ENCODE measurements around the gene TMEM115. TPM values are rescaled to one million over a fixed set of nuclear protein-coding genes. Genes with fewer than 3 reads are reported as not detected.

The TMEM115 gene
- total and polyA plus RNA-seq, 9 of the 15 experiments (the other 6 are each of a cell fraction or from before 2014, with no cell fraction given): 1.6 to 26.9 (median 14.1) TPM

- CTCF ChIA-PET (ENCODE audit: low intra/inter-chr PET ratio): interaction anchor here (0.7 to 1.3 kb wide), 2 partner anchors 197 to 230 kb away, joined by 3 to 4 read pairs; no protein-coding TSS in a partner anchor
- H3K9me3 ChIP-seq (replicated peaks; ENCODE audit: control insufficient read depth, insufficient read depth, low read depth, low read length): no peaks in the 10 kb centered on the region; the same call in 1 of the 2 replicates
- H4K20me1 ChIP-seq (replicated peaks; ENCODE audit: control insufficient read depth, insufficient read depth, low read length): no peaks in the 10 kb centered on the region
- DNase-seq (ENCODE audit: extremely low read depth in 1 of 4, low spot score in 3 of 4) (peak; percentile 61 to 78 (median 69)), ATAC-seq (peak; percentile 38; the same call in 2 of the 3 replicates), FAIRE-seq (no peak)
- no peak within 1 kb of the TSS for H3K4me3 ChIP-seq
- intact Hi-C loops (cut with micrococcal nuclease) (loop anchor here (5.0 kb wide), 1 partner anchor 197 kb away; no protein-coding TSS in a partner anchor), in situ Hi-C loops (cut with MboI) (no loop called here)
- no peak within 1 kb of the TSS for H3K27ac ChIP-seq (ENCODE audit: extremely low read depth, low read depth, low read length)
- peaks cover 19% of the 10 kb centered on the region; the same call in 2 of the 3 replicates for H3K36me3 ChIP-seq (ENCODE audit: control insufficient read depth, insufficient read depth, low read length)
- H3K9ac ChIP-seq (ENCODE audit: insufficient read depth in 1 of 2, low read depth in 2 of 2, low read length in 2 of 2): peak within 1 kb of the TSS in 1 of 2 experiments; percentile 79; a peak in 2 of 4 replicates
- POLR2A ChIA-PET: interaction anchor here (0.7 kb wide), 1 partner anchor 254 kb away, joined by 3 read pairs; no protein-coding TSS in a partner anchor
- H3K4me1 ChIP-seq (replicated peaks in 1 of 2; ENCODE audit: control insufficient read depth in 2 of 2, insufficient read depth in 2 of 2, low read length in 2 of 2): peaks cover 18 to 54% of the 10 kb centered on the region in 2 experiments; a peak in 4 of 5 replicates
- BruUV-seq (replicated peaks): no TSS peak
- no peaks in the 10 kb centered on the region for H3K27me3 ChIP-seq (ENCODE audit: control insufficient read depth in 2 of 2, insufficient read depth in 2 of 2, low read length in 2 of 2)
- H3K4me2 ChIP-seq (ENCODE audit: insufficient read depth, low read length): peak within 1 kb of the TSS; percentile 11; the same call in 1 of the 2 replicates
- H3K9me1 ChIP-seq (ENCODE audit: control insufficient read depth, insufficient read depth, low read length): peaks cover 3% of the 10 kb centered on the region
- H2AFZ ChIP-seq (ENCODE audit: low read depth, low read length): no peak within 1 kb of the TSS
- 55% methylated on average over 14 of the region's 45 CpGs for WGBS (ENCODE audit: insufficient coverage, low coverage, missing lambda C conversion rate)
- H3K79me2 ChIP-seq (ENCODE audit: control insufficient read depth, insufficient read depth, low read length): peaks cover 18% of the 10 kb centered on the region; the same call in 2 of the 3 replicates
- peak; percentile 91 for TF ChIP-seq ZBTB33 (CRISPR knock-in tag; IDR thresholded peaks at IDR 0.05)
- no peak for TF ChIP-seq MIER1 (IDR thresholded peaks at IDR 0.05; ENCODE audit: low read depth)
- no peak for TF ChIP-seq ETV1 (tag; conservative IDR thresholded peaks at IDR 0.05; ENCODE audit: low read depth)
- TF ChIP-seq ZNF134 (CRISPR knock-in tag; conservative IDR thresholded peaks at IDR 0.05): no peak
- peak; percentile 30 for TF ChIP-seq FIP1L1 (IDR thresholded peaks at IDR 0.05; ENCODE audit: low read depth, low read length, poor library complexity, severe bottlenecking)
- TF ChIP-seq FOXA3 (CRISPR knock-in tag; conservative IDR thresholded peaks at IDR 0.05 in 1 of 2, IDR thresholded peaks at IDR 0.05 in 1 of 2): no peak
- TF ChIP-seq GATAD2B (IDR thresholded peaks at IDR 0.05; ENCODE audit: borderline replicate concordance): no peak
- TF ChIP-seq NRF1 (conservative IDR thresholded peaks at IDR 0.05 in 1 of 2, IDR thresholded peaks at IDR 0.05 in 1 of 2): peak; percentile 90 to 91
- no peak for TF ChIP-seq ZNF551 (CRISPR knock-in tag; IDR thresholded peaks at IDR 0.05)
- TF ChIP-seq PHF8 (IDR thresholded peaks at IDR 0.05; ENCODE audit: borderline replicate concordance, low read length): no peak
- TF ChIP-seq JUND (IDR thresholded peaks at IDR 0.05; ENCODE audit: borderline replicate concordance, low read depth, low read length): no peak
- TF ChIP-seq JUND (tag; IDR thresholded peaks at IDR 0.05; ENCODE audit: borderline replicate concordance, low read depth, low read length): no peak
- no peak for TF ChIP-seq ZNF584 (CRISPR knock-in tag; IDR thresholded peaks at IDR 0.05; ENCODE audit: low read depth)
- TF ChIP-seq STAT6 (CRISPR knock-in tag; IDR thresholded peaks at IDR 0.05): no peak
- TF ChIP-seq EZH2 (IDR thresholded peaks at IDR 0.05; ENCODE audit: borderline replicate concordance, low read depth, low read length): no peak
Observed at GRCh38 chr3:50345586-50346234, 13.6 kb downstream of the TMEM115 start, which contains the start of gene ZMYND10. Gene ZMYND10 (minus strand): TSS chr3:50345732. CDS start chr3:50345579, 153 bp downstream.
